ENCODE measurements around the gene SWT1.

- TF ChIP-seq POLR2A (IDR thresholded peaks at IDR 0.05), result no peak
- TF ChIP-seq, protein P1, sequence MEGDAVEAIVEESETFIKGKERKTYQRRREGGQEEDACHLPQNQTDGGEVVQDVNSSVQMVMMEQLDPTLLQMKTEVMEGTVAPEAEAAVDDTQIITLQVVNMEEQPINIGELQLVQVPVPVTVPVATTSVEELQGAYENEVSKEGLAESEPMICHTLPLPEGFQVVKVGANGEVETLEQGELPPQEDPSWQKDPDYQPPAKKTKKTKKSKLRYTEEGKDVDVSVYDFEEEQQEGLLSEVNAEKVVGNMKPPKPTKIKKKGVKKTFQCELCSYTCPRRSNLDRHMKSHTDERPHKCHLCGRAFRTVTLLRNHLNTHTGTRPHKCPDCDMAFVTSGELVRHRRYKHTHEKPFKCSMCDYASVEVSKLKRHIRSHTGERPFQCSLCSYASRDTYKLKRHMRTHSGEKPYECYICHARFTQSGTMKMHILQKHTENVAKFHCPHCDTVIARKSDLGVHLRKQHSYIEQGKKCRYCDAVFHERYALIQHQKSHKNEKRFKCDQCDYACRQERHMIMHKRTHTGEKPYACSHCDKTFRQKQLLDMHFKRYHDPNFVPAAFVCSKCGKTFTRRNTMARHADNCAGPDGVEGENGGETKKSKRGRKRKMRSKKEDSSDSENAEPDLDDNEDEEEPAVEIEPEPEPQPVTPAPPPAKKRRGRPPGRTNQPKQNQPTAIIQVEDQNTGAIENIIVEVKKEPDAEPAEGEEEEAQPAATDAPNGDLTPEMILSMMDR (IDR thresholded peaks at IDR 0.05), result no peak
- no peak for TF ChIP-seq EP300 (IDR thresholded peaks at IDR 0.05)
- TF ChIP-seq POLR2AphosphoS5 (IDR thresholded peaks at IDR 0.05), result no peak
Measured at GRCh38 chr1:185207170-185207569, 50.2 kb downstream of the SWT1 start.

All from gastroesophageal sphincter (tissue), 3 donors.